Endothelial cell (in vitro differentiated cells): ENCODE results near the gene NRXN3. TPM values are rescaled to one million over a fixed set of nuclear protein-coding genes. Genes with fewer than 3 reads are reported as not detected.

Source experiments
- DNase-seq: peaks from one replicate; pipeline ENCODE4 v3.0.0; 2021; ENCODE audit warnings: low spot score
- H3K27ac Mint-ChIP-seq: one replicate; pipeline ENCODE4 v1.8.0; 2021; ENCODE audit warnings: mixed read lengths, inconsistent platforms; ENCODE audit not compliant: unreplicated experiment
- H3K27me3 Mint-ChIP-seq: one replicate; pipeline ENCODE4 v1.8.0; 2021; ENCODE audit warnings: mild to moderate bottlenecking, moderate library complexity, mixed read lengths, inconsistent platforms; ENCODE audit not compliant: unreplicated experiment
- H3K36me3 Mint-ChIP-seq: one replicate; pipeline ENCODE4 v1.8.0; 2021; ENCODE audit warnings: mild to moderate bottlenecking, low read depth, mixed read lengths, inconsistent platforms; ENCODE audit not compliant: unreplicated experiment
- H3K4me1 Mint-ChIP-seq: one replicate; pipeline ENCODE4 v1.8.0; 2021; ENCODE audit warnings: mild to moderate bottlenecking, mixed read lengths, inconsistent platforms; ENCODE audit not compliant: unreplicated experiment
- H3K4me3 Mint-ChIP-seq: one replicate; pipeline ENCODE4 v1.8.0; 2021; ENCODE audit warnings: mild to moderate bottlenecking, mixed read lengths, inconsistent platforms; ENCODE audit not compliant: unreplicated experiment
- H3K9me3 Mint-ChIP-seq: one replicate; pipeline ENCODE4 v1.8.0; 2021; ENCODE audit warnings: mixed read lengths, inconsistent platforms; ENCODE audit not compliant: unreplicated experiment
- total RNA-seq: library from RNA; stranded (reverse); fragmentation: NEBNext Ultra II Directional; extraction: Animal tissue kit (Norgen Biotek cat#: 25700); gene quantifications from one replicate; pipeline ENCODE4 v1.2.1, GENCODE V29; 2021; ENCODE audit not compliant: unreplicated experiment
- TF ChIP-seq, protein P1 (sequence below): fragments of 200-600 bp; sonication (generic); IDR thresholded peaks from one replicate; pipeline ENCODE4 v1.5.0; 2021; ENCODE audit warnings: antibody characterized with exemption; ENCODE audit not compliant: unreplicated experiment

The NRXN3 gene
- total RNA-seq, 1 donor from 2014 or later, result 2.3 TPM

DNA sequence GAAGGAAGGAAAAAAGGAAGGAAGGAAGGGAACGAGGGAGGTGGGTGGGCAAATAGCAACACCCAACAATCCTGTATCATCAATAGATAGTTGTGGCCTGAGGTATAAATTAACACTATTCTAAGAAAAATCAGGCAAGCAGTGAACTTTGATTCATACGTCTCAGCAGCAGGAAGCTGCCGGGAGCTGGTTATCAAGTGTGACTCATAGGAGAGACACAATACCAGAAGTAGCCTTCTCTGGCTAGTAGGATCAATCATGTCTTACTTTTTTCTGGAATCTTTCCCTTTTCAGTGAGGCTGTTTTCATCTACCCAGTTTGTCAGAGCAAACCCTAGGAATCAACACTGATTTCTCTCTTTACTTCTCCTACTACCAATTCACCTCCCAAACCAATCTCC is 780.5 kb downstream of the NRXN3 start:
- no peak overlapping the region for H3K4me3 Mint-ChIP-seq

DNA sequence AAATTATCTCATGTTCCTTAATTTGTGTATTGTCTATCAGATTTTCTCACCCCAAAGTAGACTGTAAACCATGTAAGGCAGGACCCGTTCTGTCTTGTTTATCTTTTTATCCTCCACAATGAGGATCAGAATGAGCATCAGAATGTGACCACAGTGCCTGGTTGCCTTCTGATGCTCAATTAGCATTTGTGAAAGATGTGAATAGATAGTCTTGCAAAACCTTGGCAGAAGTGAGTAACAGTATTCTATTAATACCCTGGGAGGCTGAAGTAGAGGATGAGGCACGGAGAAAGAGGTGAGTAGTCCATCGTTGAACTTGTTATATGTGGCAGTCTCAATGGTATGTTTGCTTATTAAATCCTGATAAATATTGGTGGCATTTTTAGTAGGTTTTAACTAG is 781.4 kb downstream of the NRXN3 start:
- H3K27ac Mint-ChIP-seq, result no peak overlapping the region
- no peak overlapping the region for H3K4me3 Mint-ChIP-seq
- H3K36me3 Mint-ChIP-seq, result no peaks in the 10 kb centered on the region
- H3K4me1 Mint-ChIP-seq, result peaks cover 9% of the 10 kb centered on the region
- TF ChIP-seq, protein P1, sequence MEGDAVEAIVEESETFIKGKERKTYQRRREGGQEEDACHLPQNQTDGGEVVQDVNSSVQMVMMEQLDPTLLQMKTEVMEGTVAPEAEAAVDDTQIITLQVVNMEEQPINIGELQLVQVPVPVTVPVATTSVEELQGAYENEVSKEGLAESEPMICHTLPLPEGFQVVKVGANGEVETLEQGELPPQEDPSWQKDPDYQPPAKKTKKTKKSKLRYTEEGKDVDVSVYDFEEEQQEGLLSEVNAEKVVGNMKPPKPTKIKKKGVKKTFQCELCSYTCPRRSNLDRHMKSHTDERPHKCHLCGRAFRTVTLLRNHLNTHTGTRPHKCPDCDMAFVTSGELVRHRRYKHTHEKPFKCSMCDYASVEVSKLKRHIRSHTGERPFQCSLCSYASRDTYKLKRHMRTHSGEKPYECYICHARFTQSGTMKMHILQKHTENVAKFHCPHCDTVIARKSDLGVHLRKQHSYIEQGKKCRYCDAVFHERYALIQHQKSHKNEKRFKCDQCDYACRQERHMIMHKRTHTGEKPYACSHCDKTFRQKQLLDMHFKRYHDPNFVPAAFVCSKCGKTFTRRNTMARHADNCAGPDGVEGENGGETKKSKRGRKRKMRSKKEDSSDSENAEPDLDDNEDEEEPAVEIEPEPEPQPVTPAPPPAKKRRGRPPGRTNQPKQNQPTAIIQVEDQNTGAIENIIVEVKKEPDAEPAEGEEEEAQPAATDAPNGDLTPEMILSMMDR, result no peak
- H3K9me3 Mint-ChIP-seq, result no peaks in the 10 kb centered on the region
- DNase-seq, result no peak
- H3K27me3 Mint-ChIP-seq, result no peaks in the 10 kb centered on the region

More for the DNA sequence above, 780.5 kb downstream of the NRXN3 start:
- H3K4me1 Mint-ChIP-seq, result peaks cover 9% of the 10 kb centered on the region
- H3K36me3 Mint-ChIP-seq, result no peaks in the 10 kb centered on the region
- no peak overlapping the region for H3K27ac Mint-ChIP-seq
- TF ChIP-seq, protein P1, result no peak
- no peaks in the 10 kb centered on the region for H3K9me3 Mint-ChIP-seq
- H3K27me3 Mint-ChIP-seq, result no peaks in the 10 kb centered on the region
- DNase-seq, result no peak

DNA sequence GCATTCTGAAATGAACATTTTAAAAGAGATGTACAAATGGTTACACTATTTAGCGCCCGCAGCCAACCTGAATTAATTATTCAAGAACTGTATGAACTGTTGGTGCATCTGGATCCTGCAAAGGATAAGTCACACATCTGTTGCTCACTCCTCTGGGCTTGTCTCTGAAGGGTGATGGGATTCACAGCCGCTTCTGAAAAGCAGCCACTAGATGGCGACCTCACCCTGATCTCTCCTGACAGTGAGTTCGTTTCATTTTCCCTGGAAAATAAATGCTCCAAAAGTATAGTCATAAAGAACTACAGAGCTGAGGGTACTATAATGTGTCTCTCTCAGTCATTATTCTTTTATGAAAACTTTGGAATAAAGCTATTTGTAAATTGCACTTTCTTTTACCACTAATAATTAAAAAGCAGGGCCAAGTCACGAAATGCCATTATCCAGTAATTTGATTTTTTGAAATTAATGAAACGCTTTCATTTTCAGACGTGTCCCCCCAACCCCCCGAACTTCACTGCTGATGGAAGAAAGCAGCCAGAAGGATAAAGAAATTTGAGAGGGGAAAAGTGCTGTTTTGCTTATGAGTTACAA is 789.6 kb downstream of the NRXN3 start:
- TF ChIP-seq, protein P1, result peak; percentile 80
- DNase-seq, result peak; percentile 74
- H3K4me1 Mint-ChIP-seq, result peaks cover 7% of the 10 kb centered on the region
- no peak overlapping the region for H3K4me3 Mint-ChIP-seq
- no peaks in the 10 kb centered on the region for H3K36me3 Mint-ChIP-seq
- H3K27ac Mint-ChIP-seq, result no peak overlapping the region
- H3K27me3 Mint-ChIP-seq, result no peaks in the 10 kb centered on the region
- H3K9me3 Mint-ChIP-seq, result no peaks in the 10 kb centered on the region

DNA sequence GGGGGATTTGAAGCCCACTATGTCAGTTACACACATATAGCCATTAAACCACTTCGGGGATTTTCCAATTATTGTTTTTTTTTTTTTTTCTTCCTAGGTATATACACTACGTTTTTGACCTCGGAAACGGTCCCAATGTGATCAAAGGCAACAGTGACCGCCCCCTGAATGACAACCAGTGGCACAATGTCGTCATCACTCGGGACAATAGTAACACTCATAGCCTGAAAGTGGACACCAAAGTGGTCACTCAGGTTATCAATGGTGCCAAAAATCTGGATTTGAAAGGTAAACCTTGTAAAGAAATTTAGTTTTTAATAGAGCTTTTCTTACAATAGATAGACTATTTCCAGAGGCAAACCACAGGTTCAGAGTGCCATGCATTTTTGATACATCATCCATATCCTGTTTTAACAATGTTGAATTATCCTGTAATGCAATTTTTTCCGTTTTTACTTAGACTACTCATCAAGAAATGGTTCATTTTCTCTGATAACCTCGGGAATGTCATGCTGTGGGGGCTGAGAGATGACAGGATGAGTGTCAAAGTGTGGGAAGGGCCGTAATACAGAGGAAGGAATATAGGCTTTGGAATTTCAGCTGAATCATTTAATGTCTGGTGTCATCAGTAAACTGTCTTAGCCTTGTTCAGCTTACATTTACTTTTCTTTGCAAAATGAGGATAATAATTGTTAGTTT is 797.1 kb downstream of the NRXN3 start:
- no peak for DNase-seq
- H3K4me3 Mint-ChIP-seq, result no peak overlapping the region
- no peaks in the 10 kb centered on the region for H3K4me1 Mint-ChIP-seq
- no peaks in the 10 kb centered on the region for H3K36me3 Mint-ChIP-seq
- TF ChIP-seq, protein P1, result no peak
- H3K27ac Mint-ChIP-seq, result no peak overlapping the region
- H3K9me3 Mint-ChIP-seq, result no peaks in the 10 kb centered on the region
- no peaks in the 10 kb centered on the region for H3K27me3 Mint-ChIP-seq

DNA sequence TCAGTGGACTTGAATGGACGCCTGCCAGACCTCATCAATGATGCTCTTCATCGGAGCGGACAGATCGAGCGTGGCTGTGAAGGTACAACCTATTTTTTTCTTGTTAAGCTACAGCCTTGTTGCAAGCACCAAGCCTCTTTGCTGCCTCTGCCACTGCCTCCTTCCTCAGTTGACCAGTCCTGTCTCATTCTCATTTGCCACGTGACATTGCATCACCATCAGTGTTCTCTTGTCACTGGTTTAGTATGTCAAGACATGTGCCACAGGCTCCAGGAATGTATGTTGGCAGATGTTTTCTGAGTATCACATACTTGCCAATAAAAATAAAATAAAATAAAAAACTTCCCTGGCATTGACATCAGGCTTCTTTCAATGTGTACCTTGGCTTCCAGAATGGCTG is 798.1 kb downstream of the NRXN3 start:
- Mint-ChIP-seq H3K27me3 (no peaks in the 10 kb centered on the region), H3K36me3 (no peaks in the 10 kb centered on the region), H3K4me3 (no peak overlapping the region), H3K4me1 (no peaks in the 10 kb centered on the region), H3K9me3 (no peaks in the 10 kb centered on the region), H3K27ac (no peak overlapping the region)
- TF ChIP-seq, protein P1, result no peak
- no peak for DNase-seq
